ENCODE data around the gene MEGF11. TPM values are rescaled to one million over a fixed set of nuclear protein-coding genes. Genes with fewer than 3 reads are reported as not detected.
A peak's percentile ranks its signal among the peaks of the same experiment; 100 is the strongest.
"Not testable (repeated sequence)": the region's sequence is repeated elsewhere in the genome, so short reads cannot be mapped to it uniquely, and the experiment has no call there.

MEGF11 gene
- total RNA-seq, 4 donors from 2014 or later, result 0.20 TPM; not detected in 3

- H3K27me3 ChIP-seq, result no peaks in the 10 kb centered on the region
- 30 to 51% methylated on average over 2 to 5 of the region's 5 CpGs for WGBS, 2 donors
- H3K4me1 ChIP-seq, result peaks cover 6 to 8% of the 10 kb centered on the region in 2 donors
- intact Hi-C loops (cut with DNase I), result loop anchor here (10.0 kb wide), 1 partner anchor 304 kb away; no protein-coding TSS in a partner anchor
- TF ChIP-seq POLR2A (IDR thresholded peaks at IDR 0.05) (no peak), CTCF (IDR thresholded peaks at IDR 0.05) (peak in 4 of 6 experiments; percentile 61 to 68 (median 64))
- no peaks in the 10 kb centered on the region for H3K9me3 ChIP-seq
- H3K4me3 ChIP-seq (replicated peaks in 1 of 3), result no peak overlapping the region
- no peak overlapping the region for H3K27ac ChIP-seq
- H3K36me3 ChIP-seq, result no peaks in the 10 kb centered on the region
- peak; percentile 66 to 68 for DNase-seq
Measured at GRCh38 chr15:65980824-65981456, 272.6 kb downstream of the MEGF11 start.

- Histone ChIP-seq H3K4me1 (peaks cover 6 to 8% of the 10 kb centered on the region in 2 donors), H3K27ac (no peak overlapping the region), H3K27me3 (no peaks in the 10 kb centered on the region), H3K4me3 (replicated peaks in 1 of 3) (no peak overlapping the region), H3K36me3 (no peaks in the 10 kb centered on the region), H3K9me3 (no peaks in the 10 kb centered on the region)
- 60 to 74% methylated on average over 2 of the region's 2 CpGs for WGBS, 2 donors
- no peak for DNase-seq
- TF ChIP-seq CTCF (IDR thresholded peaks at IDR 0.05) (no peak), POLR2A (IDR thresholded peaks at IDR 0.05) (no peak)
- intact Hi-C loops (cut with DNase I), result loop anchor here (10.0 kb wide), 1 partner anchor 305 kb away; no protein-coding TSS in a partner anchor
Measured at GRCh38 chr15:65979837-65980236, 273.7 kb downstream of the MEGF11 start.

GRCh38 chr15:65979316-65979715, 274.2 kb downstream of the MEGF11 start:
- H3K9me3 ChIP-seq, result no peaks in the 10 kb centered on the region
- no peak for DNase-seq
- no peak overlapping the region for H3K4me3 ChIP-seq (replicated peaks in 1 of 3)
- peaks cover 6 to 8% of the 10 kb centered on the region in 2 donors for H3K4me1 ChIP-seq
- WGBS, 2 donors, result 58 to 63% methylated on average over 2 to 7 of the region's 7 CpGs
- TF ChIP-seq CTCF (IDR thresholded peaks at IDR 0.05) (no peak), POLR2A (IDR thresholded peaks at IDR 0.05) (no peak)
- intact Hi-C loops (cut with DNase I), result no loop called here
- H3K27me3 ChIP-seq, result no peaks in the 10 kb centered on the region
- H3K36me3 ChIP-seq, result no peaks in the 10 kb centered on the region
- no peak overlapping the region for H3K27ac ChIP-seq

- no peaks in the 10 kb centered on the region for H3K9me3 ChIP-seq
- H3K36me3 ChIP-seq, result no peaks in the 10 kb centered on the region
- peaks cover 6 to 8% of the 10 kb centered on the region in 2 donors for H3K4me1 ChIP-seq
- DNase-seq, result no peak
- no peak overlapping the region for H3K4me3 ChIP-seq (replicated peaks in 1 of 3)
- intact Hi-C loops (cut with DNase I), result no loop called here
- H3K27me3 ChIP-seq, result no peaks in the 10 kb centered on the region
- 58 to 62% methylated on average over 1 of the region's 1 CpG for WGBS, 2 donors
- H3K27ac ChIP-seq, result no peak overlapping the region
- TF ChIP-seq POLR2A (IDR thresholded peaks at IDR 0.05) (no peak), CTCF (IDR thresholded peaks at IDR 0.05) (no peak)
Measured at GRCh38 chr15:65978110-65978509, 275.4 kb downstream of the MEGF11 start.

GRCh38 chr15:65976196-65976595, 277.4 kb downstream of the MEGF11 start:
- intact Hi-C loops (cut with DNase I); H3K27me3 ChIP-seq: not testable (repeated sequence)
- WGBS, 2 donors, result 95% methylated on average over 7 of the region's 7 CpGs

More at GRCh38 chr15:65976196-65976595, 277.4 kb downstream of the MEGF11 start:
- H3K4me3 ChIP-seq (replicated peaks in 1 of 3); H3K27ac ChIP-seq; DNase-seq; H3K9me3 ChIP-seq; H3K36me3 ChIP-seq; H3K4me1 ChIP-seq: not testable (repeated sequence)
